ENCODE results near the gene NKD2. TPM values are rescaled to one million over a fixed set of nuclear protein-coding genes. Genes with fewer than 3 reads are reported as not detected.
A peak's percentile ranks its signal among the peaks of the same experiment; 100 is the strongest.
"Not testable (repeated sequence)": the region's sequence is repeated elsewhere in the genome, so short reads cannot be mapped to it uniquely, and the experiment has no call there.

Gene NKD2
- total RNA-seq, 1 experiment from 2014 or later, result 12.8 TPM

- CTCF ChIA-PET, result no interaction called here
- Mint-ChIP-seq H3K27me3 (ENCODE audit: low read depth) (peaks cover 19% of the 10 kb centered on the region), H3K4me1 (peaks cover 6% of the 10 kb centered on the region; the same call in 1 of the 2 replicates)
Observed at GRCh38 chr5:999724-1000123, 8.9 kb upstream of the NKD2 start.

GRCh38 chr5:1000329-1000728 lies 8.3 kb upstream of the NKD2 start:
- ChIA-PET CTCF (no interaction called here), POLR2A (no interaction called here)
- no peak overlapping the region for H3K4me3 Mint-ChIP-seq
- DNase-seq (ENCODE audit: low spot score), result peak; percentile 3
- no peaks in the 10 kb centered on the region for H3K36me3 Mint-ChIP-seq
- peaks cover 20% of the 10 kb centered on the region for H3K27me3 Mint-ChIP-seq (ENCODE audit: low read depth)
- H3K27ac Mint-ChIP-seq, result no peak overlapping the region
- H3K4me1 Mint-ChIP-seq, result peaks cover 6% of the 10 kb centered on the region; the same call in 1 of the 2 replicates
- no peak for TF ChIP-seq FOXK1 (CRISPR knock-in tag; IDR thresholded peaks at IDR 0.05)
- ATAC-seq, result no peak
- H3K9me3 Mint-ChIP-seq, result no peaks in the 10 kb centered on the region

More at GRCh38 chr5:999724-1000123, 8.9 kb upstream of the NKD2 start:
- H3K36me3 Mint-ChIP-seq, result no peaks in the 10 kb centered on the region
- ATAC-seq (no peak), DNase-seq (ENCODE audit: low spot score) (no peak)
- no peaks in the 10 kb centered on the region for H3K9me3 Mint-ChIP-seq
- no peak overlapping the region for H3K4me3 Mint-ChIP-seq
- POLR2A ChIA-PET, result no interaction called here
- H3K27ac Mint-ChIP-seq, result no peak overlapping the region
- no peak for TF ChIP-seq USF2 (CRISPR knock-in tag; IDR thresholded peaks at IDR 0.05)
- no peak for TF ChIP-seq NFYB (CRISPR knock-in tag; conservative IDR thresholded peaks at IDR 0.05; ENCODE audit: low read depth)
- TF ChIP-seq ATF6 (CRISPR knock-in tag; IDR thresholded peaks at IDR 0.05), result no peak
- TF ChIP-seq FOXK1 (CRISPR knock-in tag; IDR thresholded peaks at IDR 0.05), result no peak

GRCh38 chr5:1000831-1001230 lies 7.8 kb upstream of the NKD2 start:
- H3K4me3 Mint-ChIP-seq, H3K36me3 Mint-ChIP-seq, POLR2A ChIA-PET, H3K27ac Mint-ChIP-seq, H3K9me3 Mint-ChIP-seq, ATAC-seq, H3K4me1 Mint-ChIP-seq: not testable (repeated sequence)
- DNase-seq (ENCODE audit: low spot score), result peak; percentile 4
- H3K27me3 Mint-ChIP-seq (ENCODE audit: low read depth), result peaks cover 25% of the 10 kb centered on the region
- CTCF ChIA-PET, result interaction anchor here (1.5 kb wide), 1 partner anchor 10 kb away, joined by 5 read pairs; no protein-coding TSS in a partner anchor

- no peak overlapping the region for H3K27ac Mint-ChIP-seq
- POLR2A ChIA-PET, result no interaction called here
- H3K4me3 Mint-ChIP-seq, result no peak overlapping the region
- H3K4me1 Mint-ChIP-seq, result peaks cover 6% of the 10 kb centered on the region; the same call in 1 of the 2 replicates
- ATAC-seq, result no peak
- no peaks in the 10 kb centered on the region for H3K36me3 Mint-ChIP-seq
- peaks cover 33% of the 10 kb centered on the region for H3K27me3 Mint-ChIP-seq (ENCODE audit: low read depth)
- DNase-seq (ENCODE audit: low spot score), result peak; percentile 7
- TF ChIP-seq ETV6 (CRISPR knock-in tag; IDR thresholded peaks at IDR 0.05), result no peak
- no peak for TF ChIP-seq NR2C2 (CRISPR knock-in tag; IDR thresholded peaks at IDR 0.05)
- TF ChIP-seq USF1 (CRISPR knock-in tag; IDR thresholded peaks at IDR 0.05), result no peak
- no peaks in the 10 kb centered on the region for H3K9me3 Mint-ChIP-seq
- CTCF ChIA-PET, result interaction anchor here (1.5 kb wide), 2 partner anchors 9 to 19 kb away, joined by 5 read pairs; no protein-coding TSS in a partner anchor
Observed at GRCh38 chr5:1001406-1002270, 7.0 kb upstream of the NKD2 start.

GRCh38 chr5:1002271-1002546 lies 6.4 kb upstream of the NKD2 start:
- Mint-ChIP-seq H3K4me3 (no peak overlapping the region), H3K27me3 (ENCODE audit: low read depth) (peaks cover 39% of the 10 kb centered on the region), H3K27ac (no peak overlapping the region), H3K36me3 (no peaks in the 10 kb centered on the region), H3K9me3 (no peaks in the 10 kb centered on the region), H3K4me1 (peaks cover 5% of the 10 kb centered on the region; the same call in 1 of the 2 replicates)
- POLR2A ChIA-PET, result no interaction called here
- DNase-seq (ENCODE audit: low spot score) (no peak), ATAC-seq (no peak)
- CTCF ChIA-PET, result interaction anchor here (1.5 kb wide), 2 partner anchors 9 to 20 kb away, joined by 5 read pairs; no protein-coding TSS in a partner anchor
- TF ChIP-seq ZNF396 (CRISPR knock-in tag; IDR thresholded peaks at IDR 0.05; ENCODE audit: borderline replicate concordance) (no peak), TEAD1 (CRISPR knock-in tag; IDR thresholded peaks at IDR 0.05) (no peak), USF2 (CRISPR knock-in tag; IDR thresholded peaks at IDR 0.05) (no peak), SP1 (CRISPR knock-in tag; conservative IDR thresholded peaks at IDR 0.05) (no peak), AR (CRISPR knock-in tag; IDR thresholded peaks at IDR 0.05) (no peak), JUN (CRISPR knock-in tag; IDR thresholded peaks at IDR 0.05) (no peak), SMAD4 (CRISPR knock-in tag; IDR thresholded peaks at IDR 0.05) (no peak), E2F1 (CRISPR knock-in tag; IDR thresholded peaks at IDR 0.05) (no peak)

All from WTC11 (cell line).